ENCODE results near the gene AHNAK2. TPM values are rescaled to one million over a fixed set of nuclear protein-coding genes. Genes with fewer than 3 reads are reported as not detected.

The AHNAK2 gene
- total and polyA plus RNA-seq, 9 of the 15 experiments (the other 6 are each of a cell fraction or from before 2014, with no cell fraction given) = 0.04 to 0.09 (median 0.04) TPM; not detected in 6

- in situ Hi-C loops (cut with MboI) (no loop called here), intact Hi-C loops (cut with micrococcal nuclease) (no loop called here)
- H3K9ac ChIP-seq (ENCODE audit: insufficient read depth in 1 of 2, low read depth in 2 of 2, low read length in 2 of 2) = peak overlapping the region in 1 of 2 experiments; percentile 55; a peak in 1 of 4 replicates
- no peaks in the 10 kb centered on the region for H3K9me1 ChIP-seq (ENCODE audit: control insufficient read depth, insufficient read depth, low read length)
- FAIRE-seq = no peak
- no peaks in the 10 kb centered on the region for H3K79me2 ChIP-seq (ENCODE audit: control insufficient read depth, insufficient read depth, low read length)
- no peak for ATAC-seq
- TF ChIP-seq SRSF3 (IDR thresholded peaks at IDR 0.05; ENCODE audit: insufficient read depth, low read length) = no peak
- TF ChIP-seq CHD1 (IDR thresholded peaks at IDR 0.05; ENCODE audit: low read length) = no peak
- TF ChIP-seq PTRF (tag; IDR thresholded peaks at IDR 0.05) = no peak
- 0 out of 2 replicates have a peak, but pooled peaks have one; percentile 18 for TF ChIP-seq ZBTB33 (CRISPR knock-in tag; IDR thresholded peaks at IDR 0.05)
- no peak for TF ChIP-seq AFF1 (IDR thresholded peaks at IDR 0.05; ENCODE audit: low read depth in 1 of 2, partially characterized antibody in 2 of 2)
- peak in 1 of 4 experiments; percentile 33 for DNase-seq (ENCODE audit: extremely low read depth in 1 of 4, low spot score in 3 of 4)
- WGBS (ENCODE audit: insufficient coverage, low coverage, missing lambda C conversion rate) = 75% methylated on average over 8 of the region's 39 CpGs
- no peaks in the 10 kb centered on the region for H3K27me3 ChIP-seq (ENCODE audit: control insufficient read depth in 2 of 2, insufficient read depth in 2 of 2, low read length in 2 of 2)
- no TSS peak for BruUV-seq (replicated peaks)
- H3K36me3 ChIP-seq (ENCODE audit: control insufficient read depth, insufficient read depth, low read length) = no peaks in the 10 kb centered on the region
- H3K4me3 ChIP-seq = no peak overlapping the region
- POLR2A ChIA-PET = interaction anchor here (0.7 to 0.9 kb wide), 2 partner anchors 22 to 141 kb away, joined by 3 read pairs; partner anchors contain the start of gene SIVA1
- no peaks in the 10 kb centered on the region for H4K20me1 ChIP-seq (replicated peaks; ENCODE audit: control insufficient read depth, insufficient read depth, low read length)
- H2AFZ ChIP-seq (ENCODE audit: low read depth, low read length) = no peak overlapping the region
- CTCF ChIA-PET (ENCODE audit: low intra/inter-chr PET ratio) = no interaction called here
- no peak overlapping the region for H3K4me2 ChIP-seq (ENCODE audit: insufficient read depth, low read length)
- no peaks in the 10 kb centered on the region for H3K9me3 ChIP-seq (replicated peaks; ENCODE audit: control insufficient read depth, insufficient read depth, low read depth, low read length)
- H3K4me1 ChIP-seq (replicated peaks in 1 of 2; ENCODE audit: control insufficient read depth in 2 of 2, insufficient read depth in 2 of 2, low read length in 2 of 2) = peaks cover 0 to 68% of the 10 kb centered on the region in 2 experiments; a peak in 2 of 5 replicates
- no peak overlapping the region for H3K27ac ChIP-seq (ENCODE audit: extremely low read depth, low read depth, low read length)
These were observed 84.6 kb downstream of the AHNAK2 start for GRCh38 chr14:104893435-104894207.

All from K562 (cell line).